Endodermal cell (in vitro differentiated cells): ENCODE data around the gene SIRPD. TPM values are rescaled to one million over a fixed set of nuclear protein-coding genes. Genes with fewer than 3 reads are reported as not detected.

Experiments
- DNase-seq: peaks from one replicate; pipeline ENCODE4 v3.0.0-alpha.2; 2017
- H3K27ac ChIP-seq: 2 replicates; pipeline ENCODE4 v1.5.1; 2013; ENCODE audit warnings: mild to moderate bottlenecking, low read depth, low read length, moderate library complexity
- H3K27me3 ChIP-seq: 2 replicates; pipeline ENCODE4 v1.6.1; 2013; ENCODE audit warnings: mild to moderate bottlenecking, low read length, moderate library complexity; ENCODE audit not compliant: insufficient read depth, control insufficient read depth, poor library complexity, severe bottlenecking
- H3K36me3 ChIP-seq: 2 replicates; pipeline ENCODE4 v1.7.0; 2013; ENCODE audit warnings: mild to moderate bottlenecking, low read length, moderate library complexity; ENCODE audit not compliant: control insufficient read depth, insufficient read depth
- H3K4me1 ChIP-seq: one replicate; pipeline ENCODE4 v1.7.0; 2013; ENCODE audit warnings: low read length; ENCODE audit not compliant: control insufficient read depth, insufficient read depth
- H3K4me3 ChIP-seq: 2 replicates; pipeline ENCODE4 v1.5.1; 2013; ENCODE audit warnings: mild to moderate bottlenecking, low read length, moderate library complexity
- H3K9ac ChIP-seq: 2 replicates; pipeline ENCODE4 v1.6.1; 2013; ENCODE audit warnings: mild to moderate bottlenecking, low read length, moderate library complexity; ENCODE audit not compliant: poor library complexity, severe bottlenecking; ENCODE audit errors: extremely low read depth
- H3K9me3 ChIP-seq: 2 replicates; pipeline ENCODE4 v1.6.1; 2013; ENCODE audit warnings: mild to moderate bottlenecking, low read length, moderate library complexity; ENCODE audit not compliant: control insufficient read depth
- H3K27ac Mint-ChIP-seq: 2 replicates; pipeline ENCODE4 v1.8.0; 2020; ENCODE audit warnings: mixed read lengths
- H3K27me3 Mint-ChIP-seq: 2 replicates; pipeline ENCODE4 v1.8.0; 2021; ENCODE audit warnings: mild to moderate bottlenecking, mixed read lengths; ENCODE audit not compliant: insufficient read depth
- H3K36me3 Mint-ChIP-seq: 2 replicates; pipeline ENCODE4 v1.8.0; 2020; ENCODE audit warnings: low read depth, mixed read lengths
- H3K4me1 Mint-ChIP-seq: 2 replicates; pipeline ENCODE4 v1.8.0; 2020; ENCODE audit warnings: mixed read lengths
- H3K4me3 Mint-ChIP-seq: 2 replicates; pipeline ENCODE4 v1.8.0; 2020; ENCODE audit warnings: mild to moderate bottlenecking, moderate library complexity, mixed read lengths
- H3K9me3 Mint-ChIP-seq: 2 replicates; pipeline ENCODE4 v1.8.0; 2020; ENCODE audit warnings: mild to moderate bottlenecking, mixed read lengths
- CTCF ChIP-seq: fragments of 200-600 bp; sonication (generic); conservative IDR thresholded peaks from 2 replicates; pipeline ENCODE4 v1.5.0; 2021; ENCODE audit warnings: antibody characterized with exemption, mild to moderate bottlenecking
- WGBS, 2 experiments: methylation state at CpG; one replicate each; pipeline versions ENCODE4 v1.1.5 to v1.1.7; 2013; ENCODE audit warnings: missing lambda C conversion rate in 2 of 2, mixed read lengths in 1 of 2; ENCODE audit not compliant: insufficient coverage in 1 of 2, insufficient read length in 1 of 2; 5-methylcytosine and 5-hydroxymethylcytosine counted together
- total RNA-seq, 2 donors: library from RNA; stranded (reverse); fragmentation: NEBNext Ultra II Directional in 1 of 2; extraction: Animal tissue kit (Norgen Biotek cat#: 25700) in 1 of 2; gene quantifications; 2 replicates in 1 of 2; 3 replicates in 1 of 2; pipeline ENCODE4 v1.2.1, GENCODE V29; 2021

The SIRPD gene
- total RNA-seq, 2 donors from 2014 or later = not detected

GRCh38 chr20:1517010-1517409, 40.5 kb downstream of the SIRPD start:
- Mint-ChIP-seq H3K9me3 (no peaks in the 10 kb centered on the region), H3K27me3 (peaks cover 8% of the 10 kb centered on the region), H3K4me3 (no peak overlapping the region), H3K4me1 (no peaks in the 10 kb centered on the region), H3K27ac (no peak overlapping the region), H3K36me3 (no peaks in the 10 kb centered on the region)
- Histone ChIP-seq H3K27ac (no peak overlapping the region), H3K4me3 (no peak overlapping the region), H3K9ac (no peak overlapping the region), H3K4me1 (no peaks in the 10 kb centered on the region), H3K9me3 (no peaks in the 10 kb centered on the region), H3K27me3 (no peaks in the 10 kb centered on the region), H3K36me3 (no peaks in the 10 kb centered on the region)
- TF ChIP-seq CTCF = no peak
- 85 to 90% methylated on average over 4 to 5 of the region's 5 CpGs for WGBS, 2 experiments
- DNase-seq = no peak

DNA sequence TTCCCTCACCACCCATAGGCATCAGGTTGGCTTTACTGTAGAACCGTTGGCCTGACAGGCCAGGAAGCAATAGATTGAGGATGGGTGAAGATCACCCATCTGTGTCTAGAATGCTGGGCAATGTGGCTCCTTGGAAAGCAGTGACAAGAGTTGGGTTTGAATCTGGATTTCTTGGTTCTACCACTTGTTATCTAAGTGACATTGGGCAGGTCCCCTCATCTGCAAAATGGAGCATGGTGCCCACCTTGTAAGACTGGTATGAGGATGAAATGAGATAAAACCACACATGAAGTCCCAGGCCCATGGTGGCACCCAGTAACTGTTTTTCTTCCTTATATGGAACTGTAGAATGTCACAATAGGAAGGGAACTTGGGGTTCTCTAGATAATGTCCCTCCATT, 43.7 kb downstream of the SIRPD start:
- H3K27me3 Mint-ChIP-seq = peaks cover 12% of the 10 kb centered on the region
- WGBS, 2 experiments = 80% methylated on average over 1 of the region's 1 CpG; no CpG with 5 or more reads in 1 of the 2 experiments

GRCh38 chr20:1509237-1509636, 48.3 kb downstream of the SIRPD start:
- 38 to 62% methylated on average over 1 to 9 of the region's 9 CpGs for WGBS, 2 experiments
- no peaks in the 10 kb centered on the region for H3K9me3 Mint-ChIP-seq
- H3K27ac Mint-ChIP-seq = no peak overlapping the region
- no peak overlapping the region for H3K9ac ChIP-seq
- no peak overlapping the region for H3K4me3 Mint-ChIP-seq
- no peaks in the 10 kb centered on the region for H3K4me1 Mint-ChIP-seq
- H3K27ac ChIP-seq = no peak overlapping the region
- H3K9me3 ChIP-seq = no peaks in the 10 kb centered on the region
- no peaks in the 10 kb centered on the region for H3K4me1 ChIP-seq
- peak; percentile 62 for TF ChIP-seq CTCF
- peaks cover 21% of the 10 kb centered on the region for H3K27me3 Mint-ChIP-seq
- H3K27me3 ChIP-seq = no peaks in the 10 kb centered on the region
- no peak overlapping the region for H3K4me3 ChIP-seq
- H3K36me3 Mint-ChIP-seq = no peaks in the 10 kb centered on the region
- H3K36me3 ChIP-seq = no peaks in the 10 kb centered on the region
- peak; percentile 61 for DNase-seq

More for the DNA sequence above, 43.7 kb downstream of the SIRPD start:
- Mint-ChIP-seq H3K36me3 (no peaks in the 10 kb centered on the region), H3K27ac (no peak overlapping the region), H3K4me3 (no peak overlapping the region), H3K4me1 (no peaks in the 10 kb centered on the region), H3K9me3 (no peaks in the 10 kb centered on the region)
- Histone ChIP-seq H3K9ac (no peak overlapping the region), H3K4me3 (no peak overlapping the region), H3K9me3 (no peaks in the 10 kb centered on the region), H3K36me3 (no peaks in the 10 kb centered on the region), H3K27ac (no peak overlapping the region), H3K4me1 (no peaks in the 10 kb centered on the region), H3K27me3 (no peaks in the 10 kb centered on the region)
- DNase-seq = no peak
- no peak for TF ChIP-seq CTCF
